ENCODE data around the gene PTPRA. TPM values are rescaled to one million over a fixed set of nuclear protein-coding genes. Genes with fewer than 3 reads are reported as not detected.
A peak's percentile ranks its signal among the peaks of the same experiment; 100 is the strongest.
"Not testable (repeated sequence)": the region's sequence is repeated elsewhere in the genome, so short reads cannot be mapped to it uniquely, and the experiment has no call there.

The PTPRA gene
- total RNA-seq, 4 donors from 2014 or later = 50.7 to 96.7 (median 64.1) TPM

GRCh38 chr20:3071610-3072529 lies 198.6 kb downstream of the PTPRA start, which contains the start of gene OXT:
Gene OXT (plus strand): TSS chr20:3071620. CDS start chr20:3071656, 36 bp downstream.
- DNase-seq (ENCODE audit: low spot score in 2 of 2) = peak in 1 of 2 donors; percentile 91
- intact Hi-C loops (cut with DNase I; ENCODE audit: low total_unique reads) = no loop called here
- H3K4me3 ChIP-seq (ENCODE audit: low read depth, poor library complexity, severe bottlenecking) = peak within 1 kb of the TSS; percentile 49
- 16 to 23% methylated on average over 37 to 43 of the region's 95 CpGs for WGBS, 2 donors
- TF ChIP-seq CTCF (IDR thresholded peaks at IDR 0.05) (no peak), POLR2A (IDR thresholded peaks at IDR 0.05) (no peak)

GRCh38 chr20:3072530-3073250 lies 199.4 kb downstream of the PTPRA start:
- WGBS, 2 donors = 72 to 73% methylated on average over 22 of the region's 22 CpGs
- no peak for DNase-seq (ENCODE audit: low spot score in 2 of 2)

GRCh38 chr20:3073251-3073643 lies 200.0 kb downstream of the PTPRA start:
- intact Hi-C loops (cut with DNase I; ENCODE audit: low total_unique reads); DNase-seq (ENCODE audit: low spot score in 2 of 2); H3K4me3 ChIP-seq (ENCODE audit: low read depth, poor library complexity, severe bottlenecking): not testable (repeated sequence)
- 90 to 91% methylated on average over 8 of the region's 8 CpGs for WGBS, 2 donors

More at GRCh38 chr20:3072530-3073250, 199.4 kb downstream of the PTPRA start:
- no peak for TF ChIP-seq POLR2A (IDR thresholded peaks at IDR 0.05)
- no peak for TF ChIP-seq CTCF (IDR thresholded peaks at IDR 0.05)
- H3K4me3 ChIP-seq (ENCODE audit: low read depth, poor library complexity, severe bottlenecking) = peak overlapping the region; percentile 49
- intact Hi-C loops (cut with DNase I; ENCODE audit: low total_unique reads) = no loop called here

- H3K4me3 ChIP-seq (ENCODE audit: low read depth, poor library complexity, severe bottlenecking) = no peak overlapping the region
- intact Hi-C loops (cut with DNase I; ENCODE audit: low total_unique reads) = no loop called here
- WGBS, 2 donors = 58 to 70% methylated on average over 6 of the region's 6 CpGs
- no peak for TF ChIP-seq CTCF (IDR thresholded peaks at IDR 0.05)
- TF ChIP-seq POLR2A (IDR thresholded peaks at IDR 0.05) = no peak
- no peak for DNase-seq (ENCODE audit: low spot score in 2 of 2)
Measured at GRCh38 chr20:3074812-3075211, 201.5 kb downstream of the PTPRA start.

GRCh38 chr20:3075315-3075714 lies 202.0 kb downstream of the PTPRA start:
- intact Hi-C loops (cut with DNase I; ENCODE audit: low total_unique reads); H3K4me3 ChIP-seq (ENCODE audit: low read depth, poor library complexity, severe bottlenecking); DNase-seq (ENCODE audit: low spot score in 2 of 2): not testable (repeated sequence)
- WGBS, 2 donors = 80 to 84% methylated on average over 6 of the region's 6 CpGs

GRCh38 chr20:3077618-3078134 lies 204.4 kb downstream of the PTPRA start:
- intact Hi-C loops (cut with DNase I; ENCODE audit: low total_unique reads) = no loop called here
- no peak for DNase-seq (ENCODE audit: low spot score in 2 of 2)
- 78 to 91% methylated on average over 4 of the region's 4 CpGs for WGBS, 2 donors
- TF ChIP-seq CTCF (IDR thresholded peaks at IDR 0.05) (no peak), POLR2A (IDR thresholded peaks at IDR 0.05) (no peak)
- H3K4me3 ChIP-seq (ENCODE audit: low read depth, poor library complexity, severe bottlenecking) = no peak overlapping the region
